Neural cell (in vitro differentiated cells): ENCODE results near the gene SUMF1. TPM values are rescaled to one million over a fixed set of nuclear protein-coding genes. Genes with fewer than 3 reads are reported as not detected.

Source experiments
- H2AFZ ChIP-seq: fragments of 200-600, 300-800 bp; sonication (generic), shearing (Covaris generic); 2 replicates; pipeline ENCODE4 v1.6.0; 2014; ENCODE audit warnings: low read depth, mild to moderate bottlenecking, antibody characterized with exemption, low read length, moderate library complexity
- H3F3A ChIP-seq: fragments of 200-600 bp; shearing (Covaris generic); 2 replicates; pipeline ENCODE4 v1.6.1; 2016; ENCODE audit warnings: mild to moderate bottlenecking, moderate library complexity, mixed read lengths, antibody characterized with exemption, low read length; ENCODE audit not compliant: insufficient read depth, poor library complexity, severe bottlenecking
- H3K27ac ChIP-seq: fragments of 200-600, 300-800 bp; sonication (generic), shearing (Covaris generic); 2 replicates; pipeline ENCODE4 v1.5.1; 2014; ENCODE audit warnings: mild to moderate bottlenecking, low read length, moderate library complexity
- H3K27me3 ChIP-seq: fragments of 300-800, 200-600 bp; sonication (generic), shearing (Covaris generic); 2 replicates; pipeline ENCODE4 v1.6.0; 2014; ENCODE audit warnings: mild to moderate bottlenecking, low read depth, low read length, moderate library complexity; ENCODE audit not compliant: insufficient read depth
- H3K36me3 ChIP-seq: fragments of 300-800, 200-600 bp; sonication (generic), shearing (Covaris generic); 2 replicates; pipeline ENCODE4 v1.5.1; 2014; ENCODE audit warnings: mild to moderate bottlenecking, antibody characterized with exemption, low read length, moderate library complexity; ENCODE audit not compliant: insufficient read depth
- H3K4me2 ChIP-seq: fragments of 300-800, 200-600 bp; sonication (generic), shearing (Covaris generic); 2 replicates; pipeline ENCODE4 v1.6.0; 2014; ENCODE audit warnings: mild to moderate bottlenecking, low read length
- H3K4me3 ChIP-seq: fragments of 300-800, 200-600 bp; sonication (generic), shearing (Covaris generic); 2 replicates; pipeline ENCODE4 v1.5.1; 2014; ENCODE audit warnings: mild to moderate bottlenecking, low read length, moderate library complexity
- H3K79me2 ChIP-seq: fragments of 200-600 bp; shearing (Covaris generic); replicated peaks from 2 replicates; pipeline ENCODE4 v1.6.0; 2014; ENCODE audit warnings: mild to moderate bottlenecking, low read length, moderate library complexity; ENCODE audit not compliant: insufficient read depth
- H3K9ac ChIP-seq: fragments of 300-800, 200-600 bp; sonication (generic), shearing (Covaris generic); 2 replicates; pipeline ENCODE4 v1.6.1; 2016; ENCODE audit warnings: mild to moderate bottlenecking, low read length, mixed read lengths
- H3K9me2 ChIP-seq: fragments of 200-600 bp; shearing (Covaris generic); 2 replicates; pipeline ENCODE4 v1.6.1; 2016; ENCODE audit warnings: mild to moderate bottlenecking, low read length, mixed read lengths; ENCODE audit not compliant: insufficient read depth
- H3K9me3 ChIP-seq: fragments of 200-600, 300-800 bp; sonication (generic), shearing (Covaris generic); 2 replicates; pipeline ENCODE4 v1.6.1; 2016; ENCODE audit warnings: mild to moderate bottlenecking, mixed run types, low read length, moderate library complexity, mixed read lengths
- H4K20me1 ChIP-seq: fragments of 200-600 bp; shearing (Covaris generic); 2 replicates; pipeline ENCODE4 v1.6.1; 2016; ENCODE audit warnings: mild to moderate bottlenecking, mixed run types; ENCODE audit not compliant: insufficient read depth
- EP300 ChIP-seq: fragments of 450-650 bp; conservative IDR thresholded peaks from 2 replicates; pipeline ENCODE4 v1.6.1; 2014; ENCODE audit warnings: antibody characterized with exemption, mild to moderate bottlenecking, moderate library complexity; ENCODE audit not compliant: poor library complexity, severe bottlenecking
- EZH2 ChIP-seq: fragments of 200-600, 300-800 bp; shearing (Covaris generic), sonication (generic); IDR thresholded peaks from 2 replicates; pipeline ENCODE4 v1.6.1; 2014; ENCODE audit warnings: antibody characterized with exemption, low read length, borderline replicate concordance, mild to moderate bottlenecking; ENCODE audit not compliant: insufficient read depth, poor library complexity, severe bottlenecking
- MXI1 ChIP-seq: fragments of 450-650 bp; conservative IDR thresholded peaks from 2 replicates; pipeline ENCODE4 v1.6.1; 2014; ENCODE audit warnings: antibody characterized with exemption, mild to moderate bottlenecking; ENCODE audit not compliant: poor library complexity, severe bottlenecking
- POLR2AphosphoS5 ChIP-seq: IDR thresholded peaks from 2 replicates; pipeline ENCODE4 v1.6.1; 2012
- RAD21 ChIP-seq: fragments of 450-650 bp; conservative IDR thresholded peaks from 2 replicates; pipeline ENCODE4 v1.6.1; 2014; ENCODE audit warnings: antibody characterized with exemption, mild to moderate bottlenecking, moderate library complexity
- SMC3 ChIP-seq: fragments of 450-650 bp; conservative IDR thresholded peaks from 2 replicates; pipeline ENCODE4 v1.6.1; 2014; ENCODE audit warnings: antibody characterized with exemption, mild to moderate bottlenecking, moderate library complexity; ENCODE audit not compliant: poor library complexity
- TAF1 ChIP-seq: IDR thresholded peaks from 2 replicates; pipeline ENCODE4 v1.6.1; 2012; ENCODE audit warnings: low read depth
- polyA plus RNA-seq: library from polyadenylated mRNA; depleted of rRNA; stranded (reverse); fragments of >200 nt; gene quantifications from 2 replicates; pipeline ENCODE4 v1.2.3, GENCODE V29; 2014
- TF ChIP-seq, protein P1 (sequence below): IDR thresholded peaks from 2 replicates; pipeline ENCODE4 v1.6.1; 2012; ENCODE audit warnings: borderline replicate concordance
- TF ChIP-seq, protein P2 (sequence below): fragments of 450-650 bp; IDR thresholded peaks from 2 replicates; pipeline ENCODE4 v1.5.1; 2014; ENCODE audit warnings: antibody characterized with exemption, mild to moderate bottlenecking, moderate library complexity; ENCODE audit not compliant: poor library complexity, severe bottlenecking

The SUMF1 gene
- polyA plus RNA-seq, 1 donor from 2014 or later: 3.6 TPM

GRCh38 chr3:4406746-4407568 is 60.1 kb downstream of the SUMF1 start:
- Histone ChIP-seq H3K4me2 (no peak overlapping the region), H4K20me1 (no peaks in the 10 kb centered on the region), H3K36me3 (peaks cover 5% of the 10 kb centered on the region), H3K9ac (no peak overlapping the region), H3K27me3 (no peaks in the 10 kb centered on the region), H2AFZ (no peak overlapping the region), H3K9me3 (no peaks in the 10 kb centered on the region), H3K27ac (no peak overlapping the region), H3K79me2 (no peaks in the 10 kb centered on the region), H3F3A (no peaks in the 10 kb centered on the region), H3K9me2 (no peaks in the 10 kb centered on the region), H3K4me3 (no peak overlapping the region)
- no peak for TF ChIP-seq EP300
- TF ChIP-seq EZH2: no peak
- no peak for TF ChIP-seq POLR2AphosphoS5
- TF ChIP-seq TAF1: no peak
- no peak for TF ChIP-seq MXI1
- TF ChIP-seq, protein P1, sequence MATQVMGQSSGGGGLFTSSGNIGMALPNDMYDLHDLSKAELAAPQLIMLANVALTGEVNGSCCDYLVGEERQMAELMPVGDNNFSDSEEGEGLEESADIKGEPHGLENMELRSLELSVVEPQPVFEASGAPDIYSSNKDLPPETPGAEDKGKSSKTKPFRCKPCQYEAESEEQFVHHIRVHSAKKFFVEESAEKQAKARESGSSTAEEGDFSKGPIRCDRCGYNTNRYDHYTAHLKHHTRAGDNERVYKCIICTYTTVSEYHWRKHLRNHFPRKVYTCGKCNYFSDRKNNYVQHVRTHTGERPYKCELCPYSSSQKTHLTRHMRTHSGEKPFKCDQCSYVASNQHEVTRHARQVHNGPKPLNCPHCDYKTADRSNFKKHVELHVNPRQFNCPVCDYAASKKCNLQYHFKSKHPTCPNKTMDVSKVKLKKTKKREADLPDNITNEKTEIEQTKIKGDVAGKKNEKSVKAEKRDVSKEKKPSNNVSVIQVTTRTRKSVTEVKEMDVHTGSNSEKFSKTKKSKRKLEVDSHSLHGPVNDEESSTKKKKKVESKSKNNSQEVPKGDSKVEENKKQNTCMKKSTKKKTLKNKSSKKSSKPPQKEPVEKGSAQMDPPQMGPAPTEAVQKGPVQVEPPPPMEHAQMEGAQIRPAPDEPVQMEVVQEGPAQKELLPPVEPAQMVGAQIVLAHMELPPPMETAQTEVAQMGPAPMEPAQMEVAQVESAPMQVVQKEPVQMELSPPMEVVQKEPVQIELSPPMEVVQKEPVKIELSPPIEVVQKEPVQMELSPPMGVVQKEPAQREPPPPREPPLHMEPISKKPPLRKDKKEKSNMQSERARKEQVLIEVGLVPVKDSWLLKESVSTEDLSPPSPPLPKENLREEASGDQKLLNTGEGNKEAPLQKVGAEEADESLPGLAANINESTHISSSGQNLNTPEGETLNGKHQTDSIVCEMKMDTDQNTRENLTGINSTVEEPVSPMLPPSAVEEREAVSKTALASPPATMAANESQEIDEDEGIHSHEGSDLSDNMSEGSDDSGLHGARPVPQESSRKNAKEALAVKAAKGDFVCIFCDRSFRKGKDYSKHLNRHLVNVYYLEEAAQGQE: no peak
- TF ChIP-seq RAD21: no peak

- Histone ChIP-seq H3K4me3 (no peak overlapping the region), H3K27me3 (no peaks in the 10 kb centered on the region), H3K9me2 (no peaks in the 10 kb centered on the region), H3K9ac (no peak overlapping the region), H3K27ac (no peak overlapping the region), H4K20me1 (no peaks in the 10 kb centered on the region), H3K4me2 (no peak overlapping the region), H2AFZ (no peak overlapping the region), H3K79me2 (no peaks in the 10 kb centered on the region), H3K36me3 (no peaks in the 10 kb centered on the region), H3F3A (no peaks in the 10 kb centered on the region), H3K9me3 (no peaks in the 10 kb centered on the region)
- TF ChIP-seq MXI1: no peak
- no peak for TF ChIP-seq RAD21
- no peak for TF ChIP-seq EP300
- TF ChIP-seq, protein P1: no peak
- no peak for TF ChIP-seq TAF1
- TF ChIP-seq EZH2: no peak
- TF ChIP-seq, protein P2, sequence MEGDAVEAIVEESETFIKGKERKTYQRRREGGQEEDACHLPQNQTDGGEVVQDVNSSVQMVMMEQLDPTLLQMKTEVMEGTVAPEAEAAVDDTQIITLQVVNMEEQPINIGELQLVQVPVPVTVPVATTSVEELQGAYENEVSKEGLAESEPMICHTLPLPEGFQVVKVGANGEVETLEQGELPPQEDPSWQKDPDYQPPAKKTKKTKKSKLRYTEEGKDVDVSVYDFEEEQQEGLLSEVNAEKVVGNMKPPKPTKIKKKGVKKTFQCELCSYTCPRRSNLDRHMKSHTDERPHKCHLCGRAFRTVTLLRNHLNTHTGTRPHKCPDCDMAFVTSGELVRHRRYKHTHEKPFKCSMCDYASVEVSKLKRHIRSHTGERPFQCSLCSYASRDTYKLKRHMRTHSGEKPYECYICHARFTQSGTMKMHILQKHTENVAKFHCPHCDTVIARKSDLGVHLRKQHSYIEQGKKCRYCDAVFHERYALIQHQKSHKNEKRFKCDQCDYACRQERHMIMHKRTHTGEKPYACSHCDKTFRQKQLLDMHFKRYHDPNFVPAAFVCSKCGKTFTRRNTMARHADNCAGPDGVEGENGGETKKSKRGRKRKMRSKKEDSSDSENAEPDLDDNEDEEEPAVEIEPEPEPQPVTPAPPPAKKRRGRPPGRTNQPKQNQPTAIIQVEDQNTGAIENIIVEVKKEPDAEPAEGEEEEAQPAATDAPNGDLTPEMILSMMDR: no peak
- TF ChIP-seq SMC3: no peak
- TF ChIP-seq POLR2AphosphoS5: no peak
These were observed 62.2 kb downstream of the SUMF1 start for GRCh38 chr3:4404881-4405280.
